Stimulated activated naive CD8-positive, alpha-beta T cell treated with anti-CD3 and anti-CD28 coated beads, Interleukin-15, amount 100 ng/mL, for 72 hours (primary cell): Measurements from ENCODE around the gene CHMP4B.

Experiments
- ATAC-seq: fragments of 150-1000 bp; cut with Tn5 transposase; 2 replicates; pipeline ENCODE4 v1.10.0; 2021; ENCODE audit warnings: mild to moderate bottlenecking, moderate library complexity
- DNase-seq, 2 donors: peaks; one replicate each; pipeline ENCODE4 v3.0.0; 2021 to 2022
- H3K27ac Mint-ChIP-seq, 2 donors: one replicate each; pipeline ENCODE4 v1.8.0; 2022; ENCODE audit warnings: mild to moderate bottlenecking in 2 of 2, mixed read lengths in 2 of 2, moderate library complexity in 2 of 2
- H3K27me3 Mint-ChIP-seq: one replicate; pipeline ENCODE4 v1.8.0; 2022; ENCODE audit warnings: mixed read lengths
- H3K4me1 Mint-ChIP-seq: one replicate; pipeline ENCODE4 v1.8.0; 2022; ENCODE audit warnings: mild to moderate bottlenecking, mixed read lengths
- H3K4me3 Mint-ChIP-seq, 2 donors: one replicate each; pipeline ENCODE4 v1.8.0; 2022; ENCODE audit warnings: mild to moderate bottlenecking in 2 of 2, mixed read lengths in 2 of 2, moderate library complexity in 1 of 2
- H3K9me3 Mint-ChIP-seq, 2 donors: one replicate each; pipeline ENCODE4 v1.8.0; 2022; ENCODE audit warnings: mixed read lengths in 2 of 2

The CHMP4B gene

DNA sequence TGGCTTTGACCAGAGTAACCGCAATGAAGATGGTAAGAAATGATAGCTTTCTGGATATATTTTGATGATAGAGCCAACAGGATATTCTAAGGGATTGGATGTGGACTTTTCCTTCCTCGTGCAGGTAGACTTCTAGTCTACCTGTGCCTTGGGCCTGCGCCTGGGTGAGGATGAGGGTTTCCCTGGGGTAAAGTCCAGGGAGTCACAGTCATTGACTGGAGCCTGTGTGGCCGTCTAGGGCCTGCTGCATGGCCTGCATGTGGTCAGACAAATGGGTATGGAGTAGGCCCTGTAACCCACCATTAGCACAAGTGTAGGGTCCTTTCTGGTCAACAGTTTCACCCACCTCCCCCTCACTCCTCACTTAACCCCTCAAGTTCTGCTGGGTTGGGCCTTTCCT is 12.7 kb upstream of the CHMP4B start:
- Mint-ChIP-seq H3K9me3 (no peaks in the 10 kb centered on the region), H3K27ac (peak overlapping the region in 1 of 2 donors; percentile 15), H3K27me3 (no peaks in the 10 kb centered on the region), H3K4me1 (no peaks in the 10 kb centered on the region), H3K4me3 (no peak overlapping the region)
- no peak for DNase-seq
- ATAC-seq: no peak

DNA sequence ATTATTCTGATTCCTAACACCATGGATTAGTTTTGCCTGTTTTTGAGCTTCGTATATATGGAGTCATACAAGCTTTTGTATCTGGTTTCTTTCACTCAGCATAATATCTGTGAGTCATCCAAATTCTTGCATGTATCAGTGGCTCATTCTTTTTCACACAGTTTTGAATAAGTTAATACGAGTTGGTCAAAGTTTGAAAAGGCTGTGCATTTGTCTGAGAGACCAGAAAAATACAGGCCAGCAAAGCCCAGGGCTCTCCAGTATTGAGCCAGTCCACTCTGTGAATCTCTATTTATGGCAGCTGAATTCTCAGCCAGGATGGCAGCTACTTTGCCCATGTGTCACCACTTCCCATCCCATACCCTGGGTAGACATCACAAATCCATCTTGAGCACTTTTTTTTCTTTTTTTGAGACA is 7.2 kb upstream of the CHMP4B start:
- DNase-seq (no peak), ATAC-seq (no peak)
- no peak overlapping the region for H3K4me3 Mint-ChIP-seq
- no peak overlapping the region for H3K27ac Mint-ChIP-seq
- no peaks in the 10 kb centered on the region for H3K4me1 Mint-ChIP-seq
- H3K9me3 Mint-ChIP-seq: no peaks in the 10 kb centered on the region
- H3K27me3 Mint-ChIP-seq: no peaks in the 10 kb centered on the region

DNA sequence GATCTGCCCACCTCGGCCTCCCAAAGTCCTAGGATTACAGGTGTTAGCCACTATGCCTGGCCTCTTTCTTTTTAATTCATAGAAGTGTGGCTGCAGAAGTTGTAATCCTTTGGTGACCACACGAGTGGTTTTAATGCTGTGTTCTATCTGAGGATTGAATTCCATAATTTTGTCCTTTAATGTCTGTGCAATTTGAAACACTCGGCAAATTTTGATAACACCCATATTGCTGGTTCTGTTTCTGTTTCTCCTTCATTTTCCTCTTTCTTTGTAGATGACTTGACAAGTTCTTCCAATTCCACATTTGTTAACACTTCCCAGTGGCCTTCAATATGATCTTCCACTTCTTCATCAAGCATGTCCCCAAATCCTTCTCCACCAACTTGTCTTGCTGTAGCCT is 2.8 kb upstream of the CHMP4B start:
- Mint-ChIP-seq H3K27ac (no peak overlapping the region), H3K27me3 (no peaks in the 10 kb centered on the region), H3K9me3 (no peaks in the 10 kb centered on the region), H3K4me1 (peaks cover 12% of the 10 kb centered on the region), H3K4me3 (no peak overlapping the region)
- DNase-seq (no peak), ATAC-seq (no peak)

DNA sequence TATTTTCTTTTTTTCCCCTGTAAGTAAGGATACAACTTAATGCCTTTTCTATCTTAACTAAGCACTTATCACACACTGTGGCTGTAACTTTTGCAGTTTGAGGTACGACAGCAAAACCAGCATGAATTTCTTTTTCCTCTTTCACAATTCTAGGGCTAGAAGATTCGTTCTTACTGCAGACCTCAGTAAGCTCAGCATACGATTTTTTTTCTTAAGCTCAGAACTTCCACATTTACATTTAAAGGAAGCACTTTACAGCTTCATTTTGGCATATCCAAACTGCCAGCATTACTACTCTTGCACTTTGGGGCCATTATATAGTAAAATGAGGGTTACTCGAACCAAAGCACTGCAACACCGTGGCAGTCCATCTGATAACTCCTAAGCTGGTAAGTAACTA is 889 bp upstream of the CHMP4B start:
- Mint-ChIP-seq H3K4me3 (no peak overlapping the region), H3K9me3 (no peaks in the 10 kb centered on the region), H3K4me1 (peaks cover 30% of the 10 kb centered on the region), H3K27ac (no peak overlapping the region), H3K27me3 (no peaks in the 10 kb centered on the region)
- no peak for ATAC-seq
- no peak for DNase-seq

GRCh38 chr20:33811776-33812151 is 616 bp downstream of the CHMP4B start:
- Mint-ChIP-seq H3K4me3 (peak overlapping the region; percentile 97), H3K4me1 (peaks cover 40% of the 10 kb centered on the region), H3K27me3 (no peaks in the 10 kb centered on the region), H3K9me3 (no peaks in the 10 kb centered on the region), H3K27ac (peak overlapping the region; percentile 96 to 99)
- no peak for ATAC-seq
- DNase-seq: peak in 1 of 2 donors; percentile 21

- Mint-ChIP-seq H3K9me3 (no peaks in the 10 kb centered on the region), H3K27ac (peak overlapping the region; percentile 96 to 99), H3K4me3 (peak overlapping the region; percentile 97), H3K4me1 (peaks cover 44% of the 10 kb centered on the region), H3K27me3 (no peaks in the 10 kb centered on the region)
- DNase-seq (peak in 1 of 2 donors; percentile 48), ATAC-seq (no peak)
These were observed 1.2 kb downstream of the CHMP4B start for GRCh38 chr20:33812152-33812849.

DNA sequence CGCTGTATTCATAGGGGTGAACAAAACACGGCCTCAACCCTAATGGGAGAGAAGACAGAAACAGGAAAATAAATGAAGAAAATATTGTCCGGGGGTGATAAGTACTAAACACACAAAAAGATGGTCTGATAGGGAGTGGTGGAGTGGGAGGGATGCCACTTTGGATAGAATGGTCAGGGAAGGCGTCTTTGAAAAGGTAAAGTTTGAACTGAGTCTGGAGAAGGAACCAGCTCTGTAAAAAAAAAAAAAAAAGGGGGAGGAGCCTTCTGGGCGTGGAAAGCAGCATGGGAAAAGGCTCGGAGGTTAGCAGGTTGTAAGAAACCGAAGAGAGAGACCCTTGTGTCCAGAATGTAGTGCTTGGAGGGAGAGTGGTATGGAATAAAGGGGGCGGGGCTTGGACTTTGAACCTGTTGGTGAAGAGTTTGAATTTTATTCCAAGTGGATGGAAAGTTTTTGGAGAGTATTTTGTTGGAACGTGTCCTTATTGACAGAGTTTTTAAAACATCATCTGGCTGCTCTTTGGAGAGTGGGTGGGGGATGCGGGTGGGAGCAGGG is 1.8 kb downstream of the CHMP4B start:
- peak overlapping the region; percentile 97 for H3K4me3 Mint-ChIP-seq
- peak overlapping the region; percentile 87 to 96 for H3K27ac Mint-ChIP-seq
- H3K9me3 Mint-ChIP-seq: no peaks in the 10 kb centered on the region
- peaks cover 51% of the 10 kb centered on the region for H3K4me1 Mint-ChIP-seq
- DNase-seq (no peak), ATAC-seq (no peak)
- H3K27me3 Mint-ChIP-seq: no peaks in the 10 kb centered on the region

GRCh38 chr20:33814238-33814712 is 3.1 kb downstream of the CHMP4B start:
- no peaks in the 10 kb centered on the region for H3K27me3 Mint-ChIP-seq
- peaks cover 63% of the 10 kb centered on the region for H3K4me1 Mint-ChIP-seq
- ATAC-seq (no peak), DNase-seq (no peak)
- H3K27ac Mint-ChIP-seq: peak overlapping the region in 1 of 2 donors; percentile 3
- peak overlapping the region; percentile 97 for H3K4me3 Mint-ChIP-seq
- H3K9me3 Mint-ChIP-seq: no peaks in the 10 kb centered on the region

DNA sequence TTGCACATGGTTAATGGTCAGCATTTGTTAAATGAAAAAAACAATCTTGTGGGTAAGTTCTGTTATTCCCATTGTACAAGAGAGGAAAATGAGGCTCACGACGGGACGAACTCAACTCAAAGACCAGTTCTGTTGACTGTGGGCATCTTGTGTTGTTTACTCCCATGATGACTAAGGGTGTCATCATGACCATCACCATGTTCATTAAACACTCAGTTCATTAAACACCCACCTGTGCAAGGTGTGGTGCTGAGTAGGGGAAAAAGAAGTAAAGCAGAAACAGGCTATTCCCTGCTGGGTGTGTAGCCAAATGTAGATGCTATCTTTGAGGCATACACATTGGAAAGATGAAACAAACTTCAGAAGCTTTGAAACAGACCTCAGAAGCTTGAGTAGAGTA is 4.5 kb downstream of the CHMP4B start:
- Mint-ChIP-seq H3K27ac (no peak overlapping the region), H3K27me3 (no peaks in the 10 kb centered on the region), H3K4me1 (peaks cover 75% of the 10 kb centered on the region), H3K4me3 (no peak overlapping the region), H3K9me3 (no peaks in the 10 kb centered on the region)
- no peak for DNase-seq
- no peak for ATAC-seq

DNA sequence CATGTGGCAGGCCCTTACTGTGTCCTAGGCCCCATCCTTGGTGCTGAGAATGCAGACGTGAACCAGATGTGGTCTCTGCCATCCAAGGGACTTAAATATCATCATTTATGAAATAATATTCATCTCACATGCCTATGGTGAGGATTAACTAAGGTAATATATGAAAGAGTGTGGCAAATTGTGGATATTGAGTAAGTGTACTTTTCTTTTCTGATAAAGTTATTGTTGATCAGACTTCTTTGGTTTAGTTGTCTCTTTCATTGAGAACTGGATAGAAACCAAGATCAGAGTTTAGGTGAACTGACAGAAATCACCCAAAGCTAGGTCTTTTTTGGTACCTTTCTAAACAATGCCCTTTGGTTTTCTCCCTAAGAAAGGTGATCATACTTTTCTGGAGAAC is 5.0 kb downstream of the CHMP4B start:
- DNase-seq (no peak), ATAC-seq (no peak)
- Mint-ChIP-seq H3K4me3 (no peak overlapping the region), H3K9me3 (no peaks in the 10 kb centered on the region), H3K27ac (peak overlapping the region in 1 of 2 donors; percentile 66), H3K4me1 (peaks cover 77% of the 10 kb centered on the region), H3K27me3 (no peaks in the 10 kb centered on the region)

DNA sequence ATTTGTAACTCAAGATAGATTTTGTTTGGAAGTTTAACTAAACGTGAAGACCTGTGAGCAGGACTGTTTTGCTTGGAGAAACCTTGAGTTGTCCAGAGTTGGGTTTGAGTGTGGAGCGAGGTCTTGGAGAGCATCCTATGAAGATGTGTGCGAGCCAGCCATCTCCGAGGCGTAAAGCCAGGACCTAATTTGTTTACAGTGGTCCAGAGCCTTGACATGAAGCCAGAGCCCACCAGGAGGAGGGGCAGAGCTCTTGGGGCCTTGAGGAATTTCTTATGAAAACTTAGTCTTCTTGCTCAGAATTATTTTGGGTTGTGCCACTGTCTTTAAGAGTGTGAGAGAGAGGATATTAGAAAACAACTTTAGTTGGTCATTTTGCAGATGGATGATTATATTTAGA is 6.3 kb downstream of the CHMP4B start:
- Mint-ChIP-seq H3K4me1 (peaks cover 78% of the 10 kb centered on the region), H3K4me3 (no peak overlapping the region), H3K9me3 (no peaks in the 10 kb centered on the region), H3K27me3 (no peaks in the 10 kb centered on the region), H3K27ac (no peak overlapping the region)
- no peak for DNase-seq
- ATAC-seq: no peak

DNA sequence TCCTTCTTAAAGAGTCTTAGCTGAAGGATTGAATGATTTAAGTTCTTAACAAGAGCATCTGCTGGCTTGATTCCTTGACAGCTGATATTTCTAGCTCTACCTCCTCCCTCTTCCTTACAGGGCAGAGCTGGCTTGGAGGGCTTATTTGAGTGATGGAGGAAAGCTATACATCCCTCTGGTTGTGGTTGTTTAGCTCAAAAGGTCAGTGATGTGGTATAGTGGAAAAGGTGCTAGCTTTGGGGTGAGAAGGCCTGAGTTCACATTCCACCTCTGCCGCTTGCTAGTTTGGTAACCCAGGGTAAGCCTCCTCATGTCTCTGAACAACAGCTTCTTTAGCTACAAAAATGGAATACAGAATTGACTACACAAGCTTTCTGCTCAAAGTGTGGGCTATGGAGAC is 8.3 kb downstream of the CHMP4B start:
- Mint-ChIP-seq H3K9me3 (no peaks in the 10 kb centered on the region), H3K27me3 (no peaks in the 10 kb centered on the region), H3K4me1 (peaks cover 69% of the 10 kb centered on the region), H3K27ac (peak overlapping the region in 1 of 2 donors; percentile 37), H3K4me3 (no peak overlapping the region)
- no peak for DNase-seq
- ATAC-seq: no peak

- no peak for DNase-seq
- H3K4me1 Mint-ChIP-seq: peaks cover 70% of the 10 kb centered on the region
- no peak overlapping the region for H3K4me3 Mint-ChIP-seq
- no peak for ATAC-seq
- H3K27me3 Mint-ChIP-seq: no peaks in the 10 kb centered on the region
- no peaks in the 10 kb centered on the region for H3K9me3 Mint-ChIP-seq
- peak overlapping the region in 1 of 2 donors; percentile 44 for H3K27ac Mint-ChIP-seq
These were observed 9.2 kb downstream of the CHMP4B start for GRCh38 chr20:33820362-33820761.

DNA sequence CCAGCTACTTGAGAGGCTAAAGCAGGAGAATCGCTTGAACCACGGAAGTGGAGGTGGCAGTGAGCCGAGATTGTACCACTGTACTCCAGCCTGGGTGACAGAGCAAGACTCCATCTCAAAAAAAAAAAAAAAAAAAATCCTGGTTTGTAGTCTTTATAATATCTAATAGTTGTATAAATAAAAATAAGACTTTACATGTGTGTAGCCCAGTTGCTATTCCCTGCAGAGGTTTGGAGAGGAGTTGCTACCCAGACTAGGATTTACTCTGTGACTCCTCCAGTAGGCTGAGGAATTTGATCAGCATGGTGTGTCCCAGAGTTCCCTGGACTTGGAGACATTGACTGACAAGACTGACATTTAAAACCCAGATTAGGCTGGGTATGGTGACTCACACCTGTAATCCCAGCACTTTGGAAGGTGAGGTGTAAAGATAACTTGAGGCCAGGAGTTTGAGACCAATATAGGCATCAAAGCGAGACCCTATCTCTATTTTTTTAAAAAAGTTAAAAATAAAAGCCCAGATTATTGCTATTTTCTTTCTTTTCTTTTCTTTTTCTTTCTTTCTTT is 10.2 kb downstream of the CHMP4B start:
- no peak for DNase-seq
- no peaks in the 10 kb centered on the region for H3K27me3 Mint-ChIP-seq
- no peak for ATAC-seq
- no peak overlapping the region for H3K27ac Mint-ChIP-seq
- H3K4me1 Mint-ChIP-seq: peaks cover 72% of the 10 kb centered on the region
- no peak overlapping the region for H3K4me3 Mint-ChIP-seq
- no peaks in the 10 kb centered on the region for H3K9me3 Mint-ChIP-seq

DNA sequence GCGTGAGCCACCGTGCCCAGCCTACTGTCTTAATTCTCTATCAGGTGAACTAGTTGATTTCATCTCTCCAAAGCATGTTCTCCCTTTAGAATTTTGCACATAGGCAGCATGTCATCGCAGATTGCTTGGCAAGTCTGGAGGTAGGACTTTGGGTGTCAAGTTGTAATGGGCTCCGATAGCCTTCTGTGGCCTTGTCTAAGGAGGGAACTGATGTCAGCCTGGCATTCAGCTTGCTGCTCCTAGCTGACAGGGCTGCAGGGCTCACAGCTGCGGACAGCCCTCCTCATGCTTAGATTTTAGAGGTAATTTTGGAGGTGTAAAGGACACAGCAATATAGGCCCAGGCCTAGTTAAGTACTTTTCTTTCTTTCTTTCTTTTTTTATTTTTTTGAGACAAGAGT is 11.3 kb downstream of the CHMP4B start:
- Mint-ChIP-seq H3K4me1 (peaks cover 75% of the 10 kb centered on the region), H3K9me3 (no peaks in the 10 kb centered on the region), H3K27ac (no peak overlapping the region), H3K4me3 (no peak overlapping the region), H3K27me3 (no peaks in the 10 kb centered on the region)
- DNase-seq (no peak), ATAC-seq (no peak)

DNA sequence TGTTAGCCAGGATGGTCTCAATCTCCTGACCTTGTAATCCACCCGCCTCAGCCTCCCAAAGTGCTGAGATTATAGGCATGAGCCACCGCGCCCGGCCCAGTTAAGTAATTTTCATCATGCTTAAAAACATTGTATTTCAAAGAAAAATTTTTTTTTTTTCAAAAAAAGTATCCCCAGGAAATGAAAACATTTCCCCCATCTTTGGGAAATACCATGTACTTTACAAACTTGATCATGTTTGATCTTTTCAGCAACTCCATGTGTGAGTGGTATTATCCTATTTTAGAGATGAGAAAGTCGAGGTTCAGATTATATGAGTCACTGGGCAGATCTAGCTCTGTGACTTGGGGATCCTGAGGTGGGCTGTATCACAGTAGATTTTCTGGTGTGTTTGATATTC is 11.8 kb downstream of the CHMP4B start:
- H3K27ac Mint-ChIP-seq: no peak overlapping the region
- H3K4me3 Mint-ChIP-seq: no peak overlapping the region
- no peaks in the 10 kb centered on the region for H3K9me3 Mint-ChIP-seq
- DNase-seq (no peak), ATAC-seq (no peak)
- peaks cover 75% of the 10 kb centered on the region for H3K4me1 Mint-ChIP-seq
- no peaks in the 10 kb centered on the region for H3K27me3 Mint-ChIP-seq
